ENCODE results near the gene KIAA1755.

The KIAA1755 gene

GRCh38 chr20:38207621-38208020 is 52.9 kb downstream of the KIAA1755 start:
- no peaks in the 10 kb centered on the region for H3K27me3 ChIP-seq (ENCODE audit: low read length)
- no peaks in the 10 kb centered on the region for H3K79me2 ChIP-seq (ENCODE audit: insufficient read depth, low read length)
- TF ChIP-seq EZH2phosphoT487 (conservative IDR thresholded peaks at IDR 0.05; ENCODE audit: low read length) (no peak), CTCF (IDR thresholded peaks at IDR 0.05; ENCODE audit: insufficient read depth, low read length, poor library complexity, severe bottlenecking) (no peak)
- no peak overlapping the region for H2AFZ ChIP-seq (ENCODE audit: low read depth, low read length, severe bottlenecking)
- no peak overlapping the region for H3K9ac ChIP-seq (ENCODE audit: low read length)
- H3K27ac ChIP-seq (ENCODE audit: low read depth, low read length) = no peak overlapping the region
- H4K20me1 ChIP-seq (ENCODE audit: low read depth, low read length) = no peaks in the 10 kb centered on the region
- H3K9me2 ChIP-seq (replicated peaks; ENCODE audit: insufficient read depth, low read length) = no peaks in the 10 kb centered on the region
- H3K9me3 ChIP-seq (ENCODE audit: insufficient read depth, low read length) = no peaks in the 10 kb centered on the region
- H3F3A ChIP-seq (ENCODE audit: insufficient read depth) = no peaks in the 10 kb centered on the region
- H3K4me3 ChIP-seq (ENCODE audit: insufficient read depth, low read length, poor library complexity, severe bottlenecking) = no peak overlapping the region
- H3K36me3 ChIP-seq (ENCODE audit: low read length) = no peaks in the 10 kb centered on the region
- no peak overlapping the region for H3K4me2 ChIP-seq (ENCODE audit: low read depth, low read length, poor library complexity, severe bottlenecking)

- no peaks in the 10 kb centered on the region for H3K27me3 ChIP-seq (ENCODE audit: low read length)
- H3K9ac ChIP-seq (ENCODE audit: low read length) = no peak overlapping the region
- TF ChIP-seq CTCF (IDR thresholded peaks at IDR 0.05; ENCODE audit: insufficient read depth, low read length, poor library complexity, severe bottlenecking) = no peak
- TF ChIP-seq EZH2phosphoT487 (conservative IDR thresholded peaks at IDR 0.05; ENCODE audit: low read length) = no peak
- H3K4me2 ChIP-seq (ENCODE audit: low read depth, low read length, poor library complexity, severe bottlenecking) = no peak overlapping the region
- H3K79me2 ChIP-seq (ENCODE audit: insufficient read depth, low read length) = no peaks in the 10 kb centered on the region
- H3K4me3 ChIP-seq (ENCODE audit: insufficient read depth, low read length, poor library complexity, severe bottlenecking) = no peak overlapping the region
- no peaks in the 10 kb centered on the region for H3K9me3 ChIP-seq (ENCODE audit: insufficient read depth, low read length)
- no peaks in the 10 kb centered on the region for H4K20me1 ChIP-seq (ENCODE audit: low read depth, low read length)
- H3K36me3 ChIP-seq (ENCODE audit: low read length) = no peaks in the 10 kb centered on the region
- no peaks in the 10 kb centered on the region for H3F3A ChIP-seq (ENCODE audit: insufficient read depth)
- no peaks in the 10 kb centered on the region for H3K9me2 ChIP-seq (replicated peaks; ENCODE audit: insufficient read depth, low read length)
- H3K27ac ChIP-seq (ENCODE audit: low read depth, low read length) = no peak overlapping the region
- H2AFZ ChIP-seq (ENCODE audit: low read depth, low read length, severe bottlenecking) = no peak overlapping the region
Observed at GRCh38 chr20:38205001-38205400, 55.5 kb downstream of the KIAA1755 start.

GRCh38 chr20:38203981-38204357 is 56.6 kb downstream of the KIAA1755 start:
- no peak overlapping the region for H3K4me2 ChIP-seq (ENCODE audit: low read depth, low read length, poor library complexity, severe bottlenecking)
- no peaks in the 10 kb centered on the region for H3K9me2 ChIP-seq (replicated peaks; ENCODE audit: insufficient read depth, low read length)
- no peaks in the 10 kb centered on the region for H3K79me2 ChIP-seq (ENCODE audit: insufficient read depth, low read length)
- no peak overlapping the region for H2AFZ ChIP-seq (ENCODE audit: low read depth, low read length, severe bottlenecking)
- no peak overlapping the region for H3K27ac ChIP-seq (ENCODE audit: low read depth, low read length)
- no peaks in the 10 kb centered on the region for H3K27me3 ChIP-seq (ENCODE audit: low read length)
- H4K20me1 ChIP-seq (ENCODE audit: low read depth, low read length) = no peaks in the 10 kb centered on the region
- no peak overlapping the region for H3K9ac ChIP-seq (ENCODE audit: low read length)
- no peaks in the 10 kb centered on the region for H3K9me3 ChIP-seq (ENCODE audit: insufficient read depth, low read length)
- no peaks in the 10 kb centered on the region for H3K36me3 ChIP-seq (ENCODE audit: low read length)
- TF ChIP-seq CTCF (IDR thresholded peaks at IDR 0.05; ENCODE audit: insufficient read depth, low read length, poor library complexity, severe bottlenecking) = no peak
- no peak for TF ChIP-seq EZH2phosphoT487 (conservative IDR thresholded peaks at IDR 0.05; ENCODE audit: low read length)
- no peak overlapping the region for H3K4me3 ChIP-seq (ENCODE audit: insufficient read depth, low read length, poor library complexity, severe bottlenecking)
- H3F3A ChIP-seq (ENCODE audit: insufficient read depth) = no peaks in the 10 kb centered on the region

Data from SU-DHL-6 (cell line).